Testis (tissue), 2 donors: ENCODE data around the gene WEE1.

Source experiments
- POLR2A ChIP-seq: fragments of 450-650 bp; IDR thresholded peaks from one replicate; pipeline ENCODE4 v1.6.1; 2017; ENCODE audit warnings: antibody characterized with exemption, mild to moderate bottlenecking, moderate library complexity
- TF ChIP-seq, protein P1 (sequence below), 3 experiments: fragments of 450-650 bp in 2 of 3; fragments of 200-600 bp in 1 of 3; sonication (generic) in 1 of 3; IDR thresholded peaks; one replicate each; pipeline ENCODE4 v1.5.1; 2016 to 2019; ENCODE audit warnings: antibody characterized with exemption in 3 of 3, mild to moderate bottlenecking in 2 of 3, moderate library complexity in 1 of 3

DNA sequence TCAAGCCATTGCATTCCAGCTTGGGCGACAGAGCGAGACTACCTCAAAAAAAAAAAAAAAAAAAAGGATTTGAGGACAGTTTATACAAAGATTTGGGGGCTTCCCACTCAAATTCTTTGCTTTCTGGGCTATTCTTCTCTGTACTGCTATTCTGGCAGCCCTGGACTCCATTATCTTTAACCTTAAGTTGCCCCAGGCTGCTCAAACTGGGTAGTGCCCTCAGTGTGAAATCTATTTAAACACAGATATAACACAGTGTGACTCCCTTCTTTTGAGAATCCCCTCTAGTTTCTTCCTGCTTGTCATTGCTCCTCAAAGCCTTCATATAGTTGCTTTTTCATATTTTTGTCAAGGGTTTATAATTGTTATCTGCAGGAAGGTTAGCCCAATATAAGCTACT, 49.5 kb upstream of the WEE1 start:
- TF ChIP-seq POLR2A = no peak
- TF ChIP-seq, protein P1, sequence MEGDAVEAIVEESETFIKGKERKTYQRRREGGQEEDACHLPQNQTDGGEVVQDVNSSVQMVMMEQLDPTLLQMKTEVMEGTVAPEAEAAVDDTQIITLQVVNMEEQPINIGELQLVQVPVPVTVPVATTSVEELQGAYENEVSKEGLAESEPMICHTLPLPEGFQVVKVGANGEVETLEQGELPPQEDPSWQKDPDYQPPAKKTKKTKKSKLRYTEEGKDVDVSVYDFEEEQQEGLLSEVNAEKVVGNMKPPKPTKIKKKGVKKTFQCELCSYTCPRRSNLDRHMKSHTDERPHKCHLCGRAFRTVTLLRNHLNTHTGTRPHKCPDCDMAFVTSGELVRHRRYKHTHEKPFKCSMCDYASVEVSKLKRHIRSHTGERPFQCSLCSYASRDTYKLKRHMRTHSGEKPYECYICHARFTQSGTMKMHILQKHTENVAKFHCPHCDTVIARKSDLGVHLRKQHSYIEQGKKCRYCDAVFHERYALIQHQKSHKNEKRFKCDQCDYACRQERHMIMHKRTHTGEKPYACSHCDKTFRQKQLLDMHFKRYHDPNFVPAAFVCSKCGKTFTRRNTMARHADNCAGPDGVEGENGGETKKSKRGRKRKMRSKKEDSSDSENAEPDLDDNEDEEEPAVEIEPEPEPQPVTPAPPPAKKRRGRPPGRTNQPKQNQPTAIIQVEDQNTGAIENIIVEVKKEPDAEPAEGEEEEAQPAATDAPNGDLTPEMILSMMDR (IDR thresholded peaks at IDR 0.05) = no peak
